Measurements from ENCODE around the gene RNH1. TPM values are rescaled to one million over a fixed set of nuclear protein-coding genes. Genes with fewer than 3 reads are reported as not detected.

RNH1 gene
- total RNA-seq, 1 experiment from 2014 or later, result 59.4 TPM

DNA sequence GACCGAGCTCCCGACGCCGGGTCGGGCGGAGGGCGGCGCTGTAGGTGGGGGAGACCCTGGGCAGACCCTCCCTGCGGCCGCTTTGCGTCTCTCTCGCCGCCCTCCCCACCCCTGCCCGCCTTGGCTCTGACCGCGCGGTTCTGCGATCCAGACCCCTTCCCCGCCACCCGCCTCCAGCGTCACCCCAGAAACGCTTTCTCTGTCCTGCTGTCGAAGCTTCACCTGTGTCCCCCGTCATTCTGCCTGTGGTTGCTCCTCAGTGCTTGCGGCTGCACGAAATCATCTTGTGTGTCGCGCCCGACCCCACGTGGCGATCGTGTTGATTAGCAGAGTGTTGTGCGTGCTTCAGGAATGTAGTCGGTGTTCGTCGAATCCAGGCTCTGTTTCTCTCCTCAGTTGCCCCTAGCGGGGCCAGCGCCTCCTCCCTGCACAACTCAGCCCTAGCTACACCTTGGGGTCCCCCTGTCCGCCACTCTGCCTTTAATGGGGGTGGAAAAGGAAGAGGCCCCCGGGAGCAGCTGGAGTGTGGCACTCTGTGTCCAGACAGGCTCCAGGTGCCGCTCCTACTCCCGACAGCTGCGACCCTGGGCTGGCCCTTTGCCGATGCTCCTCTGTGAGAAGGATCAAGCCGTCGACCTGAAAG is 56.1 kb downstream of the RNH1 start:
- Histone ChIP-seq H3K9ac (ENCODE audit: low read length) (peak overlapping the region; percentile 80), H4K20me1 (ENCODE audit: insufficient read depth, low read depth, low read length) (peaks cover 6% of the 10 kb centered on the region; the same call in 1 of the 2 replicates), H3K4me2 (ENCODE audit: low read depth, low read length, poor library complexity, severe bottlenecking) (peak overlapping the region; percentile 85), H3K4me1 (ENCODE audit: low read length) (peaks cover 35% of the 10 kb centered on the region), H3K36me3 (ENCODE audit: insufficient read depth, low read length) (no peaks in the 10 kb centered on the region), H3K4me3 (ENCODE audit: low read length) (peak overlapping the region; percentile 92), H3K9me3 (ENCODE audit: low read length) (no peaks in the 10 kb centered on the region), H3K79me2 (ENCODE audit: low read length) (peaks cover 24% of the 10 kb centered on the region), H2AFZ (ENCODE audit: low read length) (peak overlapping the region; percentile 94; the same call in 1 of the 2 replicates), H3K27me3 (ENCODE audit: low read length) (no peaks in the 10 kb centered on the region), H3K27ac (ENCODE audit: low read length) (no peak overlapping the region), H3K9me2 (replicated peaks; ENCODE audit: insufficient read depth, low read length) (no peaks in the 10 kb centered on the region)
- peak; percentile 83 for DNase-seq

DNA sequence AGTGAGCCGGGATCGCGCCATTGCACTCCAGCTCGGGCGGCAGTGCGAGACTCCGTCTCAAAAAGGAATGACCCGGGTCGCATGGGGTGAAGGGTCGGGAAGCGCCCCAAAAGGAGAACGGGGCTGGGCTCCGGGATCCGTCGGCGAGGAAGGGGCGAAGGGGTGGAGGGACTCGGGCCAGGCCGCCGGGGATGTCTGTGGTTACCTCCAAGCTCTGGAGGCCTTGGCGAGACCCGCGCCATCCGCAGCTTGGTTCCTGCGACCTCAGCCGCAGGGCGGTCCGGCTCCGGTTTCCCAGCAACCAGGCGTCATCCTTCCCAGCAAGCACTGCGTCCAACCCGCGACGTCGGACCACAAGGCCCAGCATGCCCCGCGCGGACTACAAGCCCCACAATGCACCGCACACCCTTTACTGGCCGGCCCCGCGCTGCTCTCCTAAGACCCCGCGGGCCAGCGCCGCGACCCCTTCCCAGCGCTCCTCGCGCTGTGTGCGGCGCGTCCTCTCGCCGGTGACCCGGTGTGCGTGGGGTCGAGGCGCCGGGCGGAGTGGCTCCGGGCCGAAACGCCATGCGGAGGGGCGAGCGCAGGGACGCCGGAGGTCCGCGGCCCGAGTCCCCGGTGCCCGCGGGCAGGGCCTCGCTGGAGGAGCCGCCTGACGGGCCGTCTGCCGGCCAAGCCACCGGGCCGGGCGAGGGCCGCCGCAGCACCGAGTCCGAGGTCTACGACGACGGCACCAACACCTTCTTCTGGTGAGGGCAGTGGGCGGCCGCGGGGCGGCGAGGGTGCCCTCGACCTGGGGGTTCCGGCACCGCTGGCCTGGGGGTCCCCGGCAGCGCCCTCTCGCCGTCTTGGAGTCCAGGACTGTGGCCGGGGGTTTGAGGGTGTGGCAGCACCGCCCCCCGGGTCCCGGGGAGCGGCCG is 56.9 kb downstream of the RNH1 start, which contains the start of gene PTDSS2:
TSS of gene PTDSS2 (plus strand) at position 391 of the 920 bp plus-strand sequence. CDS start at position 568, 177 bp downstream.
- Histone ChIP-seq H3K4me1 (ENCODE audit: low read length) (peaks cover 35% of the 10 kb centered on the region), H3K4me3 (ENCODE audit: low read length) (peak within 1 kb of the TSS; percentile 92), H3K36me3 (ENCODE audit: insufficient read depth, low read length) (no peaks in the 10 kb centered on the region), H4K20me1 (ENCODE audit: insufficient read depth, low read depth, low read length) (peaks cover 6% of the 10 kb centered on the region; the same call in 1 of the 2 replicates), H3K9me3 (ENCODE audit: low read length) (no peaks in the 10 kb centered on the region), H2AFZ (ENCODE audit: low read length) (peak within 1 kb of the TSS; percentile 94; the same call in 1 of the 2 replicates), H3K27ac (ENCODE audit: low read length) (peak within 1 kb of the TSS; percentile 86), H3K9ac (ENCODE audit: low read length) (peak within 1 kb of the TSS; percentile 80), H3K4me2 (ENCODE audit: low read depth, low read length, poor library complexity, severe bottlenecking) (peak within 1 kb of the TSS; percentile 85), H3K27me3 (ENCODE audit: low read length) (no peaks in the 10 kb centered on the region), H3K79me2 (ENCODE audit: low read length) (peaks cover 24% of the 10 kb centered on the region), H3K9me2 (replicated peaks; ENCODE audit: insufficient read depth, low read length) (no peaks in the 10 kb centered on the region)
- peak; percentile 98 for DNase-seq

DNA sequence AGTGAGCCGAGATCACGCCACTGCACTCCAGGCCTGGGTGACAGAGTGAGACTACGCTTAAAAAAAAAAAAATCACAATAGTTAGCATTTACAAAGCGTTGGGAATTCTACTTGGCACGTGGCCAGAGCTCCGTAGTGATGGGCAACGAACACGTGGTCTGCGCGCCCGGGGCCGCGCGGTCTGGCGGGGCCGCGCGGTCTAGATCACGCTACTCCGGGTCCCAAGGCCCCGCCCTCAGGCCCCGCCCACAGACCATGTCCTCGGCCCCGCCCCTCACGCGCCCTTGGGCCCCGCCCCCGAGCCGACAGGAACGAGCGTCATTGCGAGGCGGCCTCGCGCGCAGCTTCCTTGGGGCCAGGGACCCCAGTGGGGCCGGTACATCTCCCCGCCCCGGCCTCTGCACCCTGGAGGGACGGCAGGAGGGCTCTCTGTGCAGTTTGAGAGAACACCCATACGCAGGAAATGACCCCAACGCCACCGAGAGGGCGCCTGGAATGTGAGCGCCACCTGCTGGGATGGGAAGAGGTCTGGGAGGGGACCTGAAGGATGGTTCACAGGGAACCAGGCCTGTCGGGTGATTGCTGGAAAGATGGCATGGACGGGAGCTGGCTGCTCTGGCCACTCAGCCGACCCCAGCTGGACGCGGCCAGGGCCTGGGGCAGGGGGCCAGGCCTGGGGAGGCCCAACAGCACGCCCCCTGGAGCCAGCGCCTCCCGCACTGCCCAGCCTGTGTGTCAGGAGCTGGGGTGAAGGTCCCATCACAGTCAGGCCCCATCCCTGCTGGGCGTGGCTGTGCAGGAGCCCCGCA is 58.9 kb downstream of the RNH1 start:
- Histone ChIP-seq H3K9me2 (replicated peaks; ENCODE audit: insufficient read depth, low read length) (no peaks in the 10 kb centered on the region), H3K36me3 (ENCODE audit: insufficient read depth, low read length) (no peaks in the 10 kb centered on the region), H2AFZ (ENCODE audit: low read length) (0 out of 2 replicates have a peak overlapping the region, but pooled peaks have one; percentile 19)

DNA sequence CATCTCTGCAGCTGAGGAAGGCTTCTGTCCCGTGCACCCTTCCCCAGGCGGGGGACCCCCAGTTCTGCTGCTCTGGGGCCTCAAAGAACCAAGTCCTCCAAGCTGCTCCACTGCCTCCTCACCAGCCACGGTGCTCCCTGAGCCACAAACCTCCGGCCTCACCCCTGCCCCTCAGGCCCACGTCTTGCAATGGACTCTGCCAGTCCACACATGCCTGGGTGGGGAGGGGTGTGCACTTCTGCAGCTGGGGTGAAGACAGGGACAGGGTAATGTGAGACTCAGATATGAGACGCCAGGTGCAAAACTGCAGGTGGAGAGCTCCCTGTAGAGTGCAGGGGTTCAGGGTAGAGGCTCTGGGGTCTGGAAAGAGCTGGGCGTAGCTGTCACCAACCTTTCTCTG is 60.2 kb downstream of the RNH1 start:
- Histone ChIP-seq H3K4me3 (ENCODE audit: low read length) (no peak overlapping the region), H3K27me3 (ENCODE audit: low read length) (no peaks in the 10 kb centered on the region), H3K9me2 (replicated peaks; ENCODE audit: insufficient read depth, low read length) (no peaks in the 10 kb centered on the region), H3K4me2 (ENCODE audit: low read depth, low read length, poor library complexity, severe bottlenecking) (no peak overlapping the region), H3K4me1 (ENCODE audit: low read length) (peaks cover 28% of the 10 kb centered on the region), H4K20me1 (ENCODE audit: insufficient read depth, low read depth, low read length) (peaks cover 6% of the 10 kb centered on the region; the same call in 1 of the 2 replicates), H3K9me3 (ENCODE audit: low read length) (no peaks in the 10 kb centered on the region), H3K79me2 (ENCODE audit: low read length) (peaks cover 15% of the 10 kb centered on the region), H3K9ac (ENCODE audit: low read length) (no peak overlapping the region), H3K27ac (ENCODE audit: low read length) (no peak overlapping the region), H3K36me3 (ENCODE audit: insufficient read depth, low read length) (no peaks in the 10 kb centered on the region), H2AFZ (ENCODE audit: low read length) (no peak overlapping the region)
- DNase-seq, result no peak

More for the DNA sequence above, 58.9 kb downstream of the RNH1 start:
- peaks cover 22% of the 10 kb centered on the region for H3K79me2 ChIP-seq (ENCODE audit: low read length)
- H3K4me1 ChIP-seq (ENCODE audit: low read length), result peaks cover 35% of the 10 kb centered on the region
- no peaks in the 10 kb centered on the region for H3K27me3 ChIP-seq (ENCODE audit: low read length)
- H3K4me2 ChIP-seq (ENCODE audit: low read depth, low read length, poor library complexity, severe bottlenecking), result peak overlapping the region; percentile 85
- H3K27ac ChIP-seq (ENCODE audit: low read length), result peak overlapping the region; percentile 86
- H3K4me3 ChIP-seq (ENCODE audit: low read length), result peak overlapping the region; percentile 92
- H3K9me3 ChIP-seq (ENCODE audit: low read length), result no peaks in the 10 kb centered on the region
- DNase-seq, result peak; percentile 98
- peak overlapping the region; percentile 80 for H3K9ac ChIP-seq (ENCODE audit: low read length)
- H4K20me1 ChIP-seq (ENCODE audit: insufficient read depth, low read depth, low read length), result peaks cover 6% of the 10 kb centered on the region; the same call in 1 of the 2 replicates

- Histone ChIP-seq H2AFZ (ENCODE audit: low read length) (no peak overlapping the region), H3K4me2 (ENCODE audit: low read depth, low read length, poor library complexity, severe bottlenecking) (no peak overlapping the region), H4K20me1 (ENCODE audit: insufficient read depth, low read depth, low read length) (no peaks in the 10 kb centered on the region)
Measured at GRCh38 chr11:445765-446588, 61.1 kb downstream of the RNH1 start.

More at GRCh38 chr11:445765-446588, 61.1 kb downstream of the RNH1 start:
- H3K79me2 ChIP-seq (ENCODE audit: low read length), result peaks cover 6% of the 10 kb centered on the region
- no peak overlapping the region for H3K27ac ChIP-seq (ENCODE audit: low read length)
- H3K27me3 ChIP-seq (ENCODE audit: low read length), result no peaks in the 10 kb centered on the region
- H3K9me3 ChIP-seq (ENCODE audit: low read length), result no peaks in the 10 kb centered on the region
- no peak overlapping the region for H3K9ac ChIP-seq (ENCODE audit: low read length)
- H3K9me2 ChIP-seq (replicated peaks; ENCODE audit: insufficient read depth, low read length), result no peaks in the 10 kb centered on the region
- H3K4me3 ChIP-seq (ENCODE audit: low read length), result no peak overlapping the region
- no peaks in the 10 kb centered on the region for H3K36me3 ChIP-seq (ENCODE audit: insufficient read depth, low read length)
- DNase-seq, result no peak
- H3K4me1 ChIP-seq (ENCODE audit: low read length), result peaks cover 19% of the 10 kb centered on the region

Other genes starting within 250 kb of the RNH1 start
- 0.11 TPM in 1 of 2 replicates, not detected in the other for gene NLRP6, start 228.8 kb downstream of the RNH1 start, total RNA-seq (2014; rRNA removed; shearing (Covaris generic); ENCODE audit: low replicate concordance)
- 17.0 and 24.2 TPM in 2 replicates for gene PGGHG, start 218.1 kb downstream of the RNH1 start, total RNA-seq (2014; rRNA removed; shearing (Covaris generic); ENCODE audit: low replicate concordance)
- not detected in 2 replicates for gene IFITM5, start 207.7 kb downstream of the RNH1 start, total RNA-seq (2014; rRNA removed; shearing (Covaris generic); ENCODE audit: low replicate concordance)
- gene IFITM2, start 199.4 kb downstream of the RNH1 start, total RNA-seq (2014; rRNA removed; shearing (Covaris generic); ENCODE audit: low replicate concordance), result 18.5 and 19.4 TPM in 2 replicates
- 125 and 216 TPM in 2 replicates for gene IFITM1, start 193.2 kb downstream of the RNH1 start, total RNA-seq (2014; rRNA removed; shearing (Covaris generic); ENCODE audit: low replicate concordance)
- 1.7 TPM in 1 of 2 replicates, not detected in the other for gene IFITM3, start 186.4 kb downstream of the RNH1 start, total RNA-seq (2014; rRNA removed; shearing (Covaris generic); ENCODE audit: low replicate concordance)
- not detected in 2 replicates for gene B4GALNT4, start 137.7 kb downstream of the RNH1 start, total RNA-seq (2014; rRNA removed; shearing (Covaris generic); ENCODE audit: low replicate concordance)
- gene PKP3, start 113.0 kb downstream of the RNH1 start, total RNA-seq (2014; rRNA removed; shearing (Covaris generic); ENCODE audit: low replicate concordance), result 0.76 TPM in 1 of 2 replicates, not detected in the other
- 28.9 and 34.6 TPM in 2 replicates for gene SIGIRR, start 92.2 kb downstream of the RNH1 start, total RNA-seq (2014; rRNA removed; shearing (Covaris generic); ENCODE audit: low replicate concordance)
- gene ANO9, start 65.2 kb downstream of the RNH1 start, total RNA-seq (2014; rRNA removed; shearing (Covaris generic); ENCODE audit: low replicate concordance), result 1.4 and 2.2 TPM in 2 replicates
- 13.5 and 25.4 TPM in 2 replicates for gene PTDSS2, start 57.0 kb downstream of the RNH1 start, total RNA-seq (2014; rRNA removed; shearing (Covaris generic); ENCODE audit: low replicate concordance)
- 8.5 and 53.1 TPM in 2 replicates for gene HRAS, start 28.3 kb upstream of the RNH1 start, total RNA-seq (2014; rRNA removed; shearing (Covaris generic); ENCODE audit: low replicate concordance)
- gene LRRC56, start 30.3 kb upstream of the RNH1 start, total RNA-seq (2014; rRNA removed; shearing (Covaris generic); ENCODE audit: low replicate concordance), result 0.37 and 4.6 TPM in 2 replicates
- 6.2 and 14.3 TPM in 2 replicates for gene LMNTD2, start 53.5 kb upstream of the RNH1 start, total RNA-seq (2014; rRNA removed; shearing (Covaris generic); ENCODE audit: low replicate concordance)
- gene RASSF7, start 53.7 kb upstream of the RNH1 start, total RNA-seq (2014; rRNA removed; shearing (Covaris generic); ENCODE audit: low replicate concordance), result 13.8 and 29.1 TPM in 2 replicates
- 8.7 and 20.9 TPM in 2 replicates for gene PHRF1, start 69.2 kb upstream of the RNH1 start, total RNA-seq (2014; rRNA removed; shearing (Covaris generic); ENCODE audit: low replicate concordance)
- 34.6 and 53.5 TPM in 2 replicates for gene IRF7, start 108.7 kb upstream of the RNH1 start, total RNA-seq (2014; rRNA removed; shearing (Covaris generic); ENCODE audit: low replicate concordance)
- gene CDHR5, start 117.7 kb upstream of the RNH1 start, total RNA-seq (2014; rRNA removed; shearing (Covaris generic); ENCODE audit: low replicate concordance), result 0.04 TPM in 1 of 2 replicates, not detected in the other
- not detected in 2 replicates for gene SCT, start 119.9 kb upstream of the RNH1 start, total RNA-seq (2014; rRNA removed; shearing (Covaris generic); ENCODE audit: low replicate concordance)
- not detected in 2 replicates for gene DRD4, start 130.0 kb upstream of the RNH1 start, total RNA-seq (2014; rRNA removed; shearing (Covaris generic); ENCODE audit: low replicate concordance)
- 35.9 and 57.3 TPM in 2 replicates for gene DEAF1, start 188.0 kb upstream of the RNH1 start, total RNA-seq (2014; rRNA removed; shearing (Covaris generic); ENCODE audit: low replicate concordance)
- 25.4 and 32.8 TPM in 2 replicates for gene TMEM80, start 188.6 kb upstream of the RNH1 start, total RNA-seq (2014; rRNA removed; shearing (Covaris generic); ENCODE audit: low replicate concordance)
- 2.3 and 10.4 TPM in 2 replicates for gene EPS8L2, start 199.0 kb upstream of the RNH1 start, total RNA-seq (2014; rRNA removed; shearing (Covaris generic); ENCODE audit: low replicate concordance)
- gene TALDO1, start 240.2 kb upstream of the RNH1 start, total RNA-seq (2014; rRNA removed; shearing (Covaris generic); ENCODE audit: low replicate concordance), result 127 and 177 TPM in 2 replicates

Measured in Karpas-422 (cell line).